K562 (cell line): ENCODE data around the gene CPEB1. TPM values are rescaled to one million over a fixed set of nuclear protein-coding genes. Genes with fewer than 3 reads are reported as not detected.

Source experiments
- DIDO1 ChIP-seq: fragments of 450-650 bp; IDR thresholded peaks from 2 replicates; pipeline ENCODE4 v1.6.1; 2016; ENCODE audit warnings: low read depth, missing biosample characterization, missing genetic modification characterization
- DNMT1 ChIP-seq: fragments of 450-650 bp; IDR thresholded peaks from 2 replicates; pipeline ENCODE4 v1.6.1; 2016; ENCODE audit warnings: antibody characterized with exemption, mild to moderate bottlenecking
- ELF2 ChIP-seq: fragments of 250-450 bp; sonication (Bioruptor Pico); IDR thresholded peaks from 2 replicates; pipeline ENCODE4 v1.5.0; 2021; ENCODE audit warnings: mild to moderate bottlenecking
- HCFC1 ChIP-seq: IDR thresholded peaks from 2 replicates; pipeline ENCODE4 v1.6.1; 2012; ENCODE audit warnings: low read depth, low read length, improper control_type of control experiment
- HDAC1 ChIP-seq, 2 experiments: fragments of 450-650 bp; IDR thresholded peaks; 2 replicates each; pipeline ENCODE4 v1.6.1; 2016 to 2017; ENCODE audit warnings: inconsistent platforms in 1 of 2, mild to moderate bottlenecking in 1 of 2, moderate library complexity in 1 of 2
- HDAC3 ChIP-seq: fragments of 450-650 bp; IDR thresholded peaks from 2 replicates; pipeline ENCODE4 v1.6.1; 2018; ENCODE audit warnings: borderline replicate concordance, mild to moderate bottlenecking, moderate library complexity; ENCODE audit not compliant: partially characterized antibody
- HLTF ChIP-seq: fragments of 450-650 bp; IDR thresholded peaks from 2 replicates; pipeline ENCODE4 v1.6.1; 2016
- MCM3 ChIP-seq: fragments of 450-650 bp; IDR thresholded peaks from 2 replicates; pipeline ENCODE4 v1.6.1; 2016
- MLLT1 ChIP-seq, 2 experiments: fragments of 450-650 bp; IDR thresholded peaks; 2 replicates each; pipeline ENCODE4 v1.6.1; 2016
- MNT ChIP-seq, 2 experiments: fragments of 450-650 bp; conservative IDR thresholded peaks; 2 replicates each; pipeline ENCODE4 v1.6.1; 2017; ENCODE audit warnings: mild to moderate bottlenecking in 2 of 2, moderate library complexity in 2 of 2
- NFIC ChIP-seq: fragments of 450-650 bp; IDR thresholded peaks from 2 replicates; pipeline ENCODE4 v1.6.1; 2017; ENCODE audit warnings: mild to moderate bottlenecking, inconsistent platforms
- PHTF2 ChIP-seq: fragments of 250-450 bp; sonication (Bioruptor Pico); IDR thresholded peaks from 2 replicates; pipeline ENCODE4 v1.5.0; 2021; ENCODE audit warnings: mild to moderate bottlenecking
- POLR2A ChIP-seq: fragments of 450-650 bp; conservative IDR thresholded peaks from 2 replicates; pipeline ENCODE4 v1.6.1; 2016
- PRMT5 ChIP-seq: sonication (generic); formaldehyde crosslinking; IDR thresholded peaks from 2 replicates; pipeline ENCODE4 v1.5.0; 2020; ENCODE audit warnings: missing genetic modification reagents
- SMARCB1 ChIP-seq: IDR thresholded peaks from 2 replicates; pipeline ENCODE4 v1.6.1; 2011; ENCODE audit warnings: improper control_type of control experiment, low read depth; ENCODE audit not compliant: insufficient read length
- STAT6 ChIP-seq: sonication (generic); formaldehyde crosslinking; IDR thresholded peaks from 2 replicates; pipeline ENCODE4 v1.8.1; 2023; ENCODE audit warnings: mild to moderate bottlenecking, missing genetic modification reagents
- SUPT5H ChIP-seq: fragments of 450-650 bp; IDR thresholded peaks from 2 replicates; pipeline ENCODE4 v1.6.1; 2016
- TAF1 ChIP-seq: IDR thresholded peaks from 2 replicates; pipeline ENCODE4 v1.6.1; 2011; ENCODE audit warnings: mild to moderate bottlenecking, low read length, moderate library complexity; ENCODE audit not compliant: insufficient read depth, control insufficient read depth, severe bottlenecking; ENCODE audit errors: extremely low read depth
- TBP ChIP-seq: optimal IDR thresholded peaks from 2 replicates; pipeline ENCODE3; 2011; ENCODE audit warnings: low read depth, low read length, improper control_type of control experiment
- YBX1 ChIP-seq: fragments of 450-650 bp; IDR thresholded peaks from 2 replicates; pipeline ENCODE4 v1.7.1; 2016; ENCODE audit warnings: mild to moderate bottlenecking
- ZNF316 ChIP-seq: fragments of 450-650 bp; IDR thresholded peaks from 2 replicates; pipeline ENCODE4 v1.6.1; 2016
- ZNF384 ChIP-seq: IDR thresholded peaks from 2 replicates; pipeline ENCODE4 v1.6.1; 2012; ENCODE audit warnings: low read depth, low read length, improper control_type of control experiment
- ZNF780A ChIP-seq: fragments of 250-450 bp; sonication (Bioruptor Pico); IDR thresholded peaks from 2 replicates; pipeline ENCODE4 v1.5.0; 2021; ENCODE audit warnings: mild to moderate bottlenecking
- polyA plus RNA-seq, 8 experiments: library from polyadenylated mRNA; depleted of rRNA in 4 of 8; stranded (reverse) in 5 of 8; unstranded in 3 of 8; fragments of >200 nt; fragmentation: Nextera tagmentation in 2 of 8; fragmentation: Illumina TruSeq in 1 of 8; extraction: Ambion mirVana in 2 of 8; extraction: Trizol in 1 of 8; gene quantifications; 2 replicates each; pipeline versions ENCODE4 v1.2.1 to v1.2.3, GENCODE V29; 2011 to 2014; ENCODE audit warnings: inconsistent platforms in 1 of 8, missing spikeins in 1 of 8
- total RNA-seq, 7 experiments: library from RNA; depleted of rRNA in 6 of 7; stranded (reverse); fragments of >200 nt in 6 of 7; fragmentation: Illumina TruSeq in 2 of 7; extraction: Trizol in 2 of 7; gene quantifications; 2 replicates each; pipeline versions ENCODE4 v1.2.1 to v1.2.3, GENCODE V29; 2011 to 2021; ENCODE audit warnings: low replicate concordance in 1 of 7
- TF ChIP-seq, protein P1 (sequence below): fragments of 450-650 bp; IDR thresholded peaks from 2 replicates; pipeline ENCODE4 v1.6.1; 2016
- TF ChIP-seq, protein P2 (sequence below): sonication (generic); formaldehyde crosslinking; IDR thresholded peaks from 2 replicates; pipeline ENCODE4 v1.8.0; 2023; ENCODE audit warnings: mild to moderate bottlenecking, missing genetic modification reagents

Gene CPEB1
- total and polyA plus RNA-seq, 9 of the 15 experiments (the other 6 are each of a cell fraction or from before 2014, with no cell fraction given): 2.2 to 13.4 (median 9.7) TPM

GRCh38 chr15:82643992-82644391, 3.2 kb downstream of the CPEB1 start (continued):
- TF ChIP-seq, protein P1, sequence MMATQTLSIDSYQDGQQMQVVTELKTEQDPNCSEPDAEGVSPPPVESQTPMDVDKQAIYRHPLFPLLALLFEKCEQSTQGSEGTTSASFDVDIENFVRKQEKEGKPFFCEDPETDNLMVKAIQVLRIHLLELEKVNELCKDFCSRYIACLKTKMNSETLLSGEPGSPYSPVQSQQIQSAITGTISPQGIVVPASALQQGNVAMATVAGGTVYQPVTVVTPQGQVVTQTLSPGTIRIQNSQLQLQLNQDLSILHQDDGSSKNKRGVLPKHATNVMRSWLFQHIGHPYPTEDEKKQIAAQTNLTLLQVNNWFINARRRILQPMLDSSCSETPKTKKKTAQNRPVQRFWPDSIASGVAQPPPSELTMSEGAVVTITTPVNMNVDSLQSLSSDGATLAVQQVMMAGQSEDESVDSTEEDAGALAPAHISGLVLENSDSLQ: peak; percentile 84
- TF ChIP-seq, protein P2, sequence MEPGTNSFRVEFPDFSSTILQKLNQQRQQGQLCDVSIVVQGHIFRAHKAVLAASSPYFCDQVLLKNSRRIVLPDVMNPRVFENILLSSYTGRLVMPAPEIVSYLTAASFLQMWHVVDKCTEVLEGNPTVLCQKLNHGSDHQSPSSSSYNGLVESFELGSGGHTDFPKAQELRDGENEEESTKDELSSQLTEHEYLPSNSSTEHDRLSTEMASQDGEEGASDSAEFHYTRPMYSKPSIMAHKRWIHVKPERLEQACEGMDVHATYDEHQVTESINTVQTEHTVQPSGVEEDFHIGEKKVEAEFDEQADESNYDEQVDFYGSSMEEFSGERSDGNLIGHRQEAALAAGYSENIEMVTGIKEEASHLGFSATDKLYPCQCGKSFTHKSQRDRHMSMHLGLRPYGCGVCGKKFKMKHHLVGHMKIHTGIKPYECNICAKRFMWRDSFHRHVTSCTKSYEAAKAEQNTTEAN (CRISPR knock-in tag): no peak
- TF ChIP-seq SMARCB1 (no peak), NFIC (peak; percentile 51), ZNF780A (no peak), STAT6 (CRISPR knock-in tag) (no peak), PRMT5 (CRISPR knock-in tag) (no peak), PHTF2 (CRISPR knock-in tag) (no peak), YBX1 (no peak), ZNF384 (peak; percentile 41; the same call in 1 of the 2 replicates), MCM3 (no peak), HDAC1 (IDR thresholded peaks at IDR 0.05) (peak in 1 of 2 experiments; percentile 48; a peak in 1 of 4 replicates), DIDO1 (tag) (0 out of 2 replicates have a peak, but pooled peaks have one; percentile 14), HDAC3 (no peak), HLTF (no peak), TAF1 (peak; percentile 44), ZNF316 (0 out of 2 replicates have a peak, but pooled peaks have one; percentile 1), ELF2 (CRISPR knock-in tag) (no peak), TBP (peak; percentile 26), POLR2A (peak; percentile 60), SUPT5H (peak; percentile 45; the same call in 1 of the 2 replicates), MNT (conservative IDR thresholded peaks at IDR 0.05) (no peak), DNMT1 (0 out of 2 replicates have a peak, but pooled peaks have one; percentile 46), HCFC1 (no peak), MLLT1 (IDR thresholded peaks at IDR 0.05) (0 out of 4 replicates have a peak, but pooled peaks have one; percentile 27 to 35)
